Right ventricle myocardium superior (tissue), 1 donor: ENCODE data around the gene RASSF5. TPM values are rescaled to one million over a fixed set of nuclear protein-coding genes. Genes with fewer than 3 reads are reported as not detected.

Source experiments
- ATAC-seq: fragments of 200-7000 bp; cut with Tn5 transposase; one replicate; pipeline ENCODE4 v1.9.1; 2020; ENCODE audit warnings: mild to moderate bottlenecking; ENCODE audit not compliant: poor library complexity
- DNase-seq: peaks from one replicate; pipeline ENCODE4 v3.0.0-alpha.2; 2020
- intact Hi-C: fragments of 100-400 bp; cut with DNase I; formaldehyde crosslinking; loops from one replicate; pipeline ENCODE4 v1.11.2; 2022
- total RNA-seq: library from RNA; stranded (reverse); fragmentation: NEBNext Ultra II Directional; extraction: Animal tissue kit (Norgen Biotek cat#: 25700); gene quantifications from one replicate; pipeline ENCODE4 v1.2.1, GENCODE V29; 2021
- donor health status: DM: no; HTN: yes; CAD: no; lungs with severe emphysema.

Gene RASSF5
- total RNA-seq, 1 donor from 2014 or later: 3.9 TPM

DNA sequence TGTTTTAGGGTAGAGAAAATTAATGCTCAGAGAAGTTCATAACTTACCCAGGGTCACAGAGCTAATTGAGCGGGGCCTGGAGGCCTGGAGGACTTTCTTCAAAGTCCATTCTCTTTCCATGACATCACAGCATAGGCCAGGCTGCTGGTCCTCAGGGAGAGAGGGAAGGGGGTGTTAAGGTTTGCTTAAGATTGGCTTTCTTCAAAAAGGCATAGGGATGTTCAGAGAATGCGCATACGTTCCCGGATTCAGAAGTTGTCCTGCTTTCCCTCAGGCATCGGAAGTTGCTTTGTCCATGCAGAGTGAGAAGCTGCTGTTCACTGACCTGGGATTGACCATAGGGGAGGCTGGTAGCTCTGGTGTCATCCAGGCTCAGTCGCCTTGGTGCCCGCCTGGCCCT lies 25.0 kb downstream of the RASSF5 start:
- intact Hi-C loops: no loop called here
- DNase-seq (no peak), ATAC-seq (no peak)

DNA sequence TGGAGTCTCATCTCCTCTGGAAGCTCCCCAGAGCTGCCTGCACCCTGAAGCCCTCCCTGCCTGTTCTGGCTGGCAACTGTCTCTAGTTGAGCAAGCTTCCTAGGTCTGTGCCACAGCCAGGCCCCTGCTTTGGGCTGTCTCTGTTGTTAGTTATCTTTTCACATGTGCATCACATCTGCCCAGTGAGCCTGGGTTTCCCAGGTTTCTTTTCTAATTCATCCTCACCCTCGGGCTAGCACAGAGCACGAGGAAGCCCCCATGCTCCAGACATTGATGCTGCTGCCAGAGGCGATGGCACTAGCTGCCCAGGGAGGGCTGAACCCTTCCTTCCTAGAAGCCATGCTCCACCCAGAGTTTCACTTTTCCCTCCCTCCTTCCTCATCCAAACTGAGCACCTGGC lies 27.2 kb downstream of the RASSF5 start:
- ATAC-seq (no peak), DNase-seq (no peak)
- intact Hi-C loops: no loop called here

- no peak for DNase-seq
- intact Hi-C loops: no loop called here
- no peak for ATAC-seq
These were observed 28.5 kb downstream of the RASSF5 start for GRCh38 chr1:206535853-206536188.

DNA sequence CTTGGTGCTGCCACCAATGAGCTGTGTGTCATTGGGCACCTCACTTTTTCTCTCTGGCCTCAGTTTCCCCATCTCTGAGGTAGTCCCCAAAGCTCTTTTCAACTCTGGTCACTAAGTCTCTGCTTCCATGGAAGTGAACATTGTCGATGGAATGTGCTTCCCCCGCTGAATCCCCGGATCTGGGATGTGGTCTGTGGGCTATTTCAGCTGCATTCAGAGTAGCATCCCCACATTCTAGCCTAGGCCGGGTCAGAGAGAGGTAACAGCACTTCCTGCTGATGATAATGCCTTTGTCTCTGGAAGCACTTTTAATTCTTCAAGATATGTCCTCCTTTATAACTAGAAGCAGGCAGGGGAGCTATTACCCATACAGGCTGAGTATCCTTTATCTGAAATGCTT lies 29.8 kb downstream of the RASSF5 start:
- ATAC-seq (no peak), DNase-seq (no peak)
- intact Hi-C loops: no loop called here

GRCh38 chr1:206538086-206538770 lies 30.9 kb downstream of the RASSF5 start:
- intact Hi-C loops: no loop called here
- DNase-seq (no peak), ATAC-seq (no peak)

DNA sequence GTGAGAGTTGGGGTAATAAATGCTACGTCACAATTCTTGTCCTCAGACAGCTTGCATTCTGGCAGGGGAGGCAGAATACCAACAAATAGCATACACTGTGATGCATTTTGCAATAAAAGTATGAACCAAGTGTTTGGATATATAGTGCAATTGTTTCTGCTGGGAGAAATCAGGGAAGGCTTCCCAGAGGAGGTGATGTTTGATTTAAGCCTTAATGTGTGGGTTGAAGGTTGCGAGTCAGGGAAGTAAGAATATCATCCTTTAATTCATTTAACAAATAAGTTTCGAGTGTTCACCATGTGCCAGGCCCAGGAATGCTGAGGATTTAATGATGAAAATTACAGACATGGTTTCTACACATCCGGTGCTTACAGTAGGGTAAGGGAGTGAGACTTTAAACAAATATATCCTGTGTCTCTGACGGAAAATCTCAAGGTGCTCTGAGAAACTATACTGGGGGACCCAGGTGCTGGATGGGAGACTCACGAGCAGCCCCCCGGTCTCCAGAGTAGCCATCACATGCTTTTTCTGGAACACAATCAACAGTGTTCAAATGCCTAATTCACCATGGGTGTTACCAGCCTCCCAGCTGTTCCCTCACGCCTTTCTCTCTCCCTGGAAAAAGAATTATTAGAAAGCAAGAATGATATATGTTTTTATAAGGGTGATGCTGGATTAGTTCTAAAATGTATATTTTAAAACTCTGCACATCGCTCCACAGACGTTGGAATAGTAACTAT lies 31.7 kb downstream of the RASSF5 start:
- no peak for ATAC-seq
- intact Hi-C loops: no loop called here
- no peak for DNase-seq

DNA sequence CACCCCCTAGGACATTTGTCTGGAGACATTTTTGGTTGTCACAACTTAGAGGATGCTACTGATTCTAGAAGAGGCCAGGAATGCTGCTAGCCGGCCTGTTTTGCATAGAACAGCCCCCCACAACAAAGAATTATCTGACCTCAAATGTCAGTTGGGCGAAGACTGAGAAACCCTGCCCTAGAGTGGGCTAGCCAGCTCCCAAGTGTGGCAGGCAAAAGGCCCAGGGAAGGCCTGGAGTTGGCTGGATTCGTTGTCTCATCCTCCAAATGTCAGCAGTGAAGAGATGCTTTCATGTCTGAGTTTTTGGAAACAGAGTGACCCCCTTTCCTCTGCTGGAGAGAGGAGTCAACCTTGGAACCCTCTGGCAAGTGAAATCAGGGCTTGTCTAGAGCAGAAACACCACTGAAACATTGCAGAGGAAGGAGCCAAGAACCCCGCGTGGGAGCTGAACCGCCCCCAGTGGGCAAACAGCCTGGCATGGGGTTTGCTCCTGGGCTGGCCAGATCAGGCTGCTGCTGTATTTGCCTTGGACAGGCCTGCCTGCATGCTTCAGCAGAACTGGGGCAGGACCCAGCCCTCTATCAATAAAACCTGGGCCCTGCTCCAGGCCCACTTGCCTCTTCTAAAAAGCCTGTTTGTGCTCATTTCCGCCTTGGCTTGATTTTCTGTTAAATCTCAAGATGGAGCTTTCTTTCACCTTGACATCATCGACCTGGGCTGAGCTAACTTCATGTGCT lies 32.9 kb downstream of the RASSF5 start:
- DNase-seq (peak; percentile 51), ATAC-seq (peak; percentile 61)
- intact Hi-C loops: no loop called here

DNA sequence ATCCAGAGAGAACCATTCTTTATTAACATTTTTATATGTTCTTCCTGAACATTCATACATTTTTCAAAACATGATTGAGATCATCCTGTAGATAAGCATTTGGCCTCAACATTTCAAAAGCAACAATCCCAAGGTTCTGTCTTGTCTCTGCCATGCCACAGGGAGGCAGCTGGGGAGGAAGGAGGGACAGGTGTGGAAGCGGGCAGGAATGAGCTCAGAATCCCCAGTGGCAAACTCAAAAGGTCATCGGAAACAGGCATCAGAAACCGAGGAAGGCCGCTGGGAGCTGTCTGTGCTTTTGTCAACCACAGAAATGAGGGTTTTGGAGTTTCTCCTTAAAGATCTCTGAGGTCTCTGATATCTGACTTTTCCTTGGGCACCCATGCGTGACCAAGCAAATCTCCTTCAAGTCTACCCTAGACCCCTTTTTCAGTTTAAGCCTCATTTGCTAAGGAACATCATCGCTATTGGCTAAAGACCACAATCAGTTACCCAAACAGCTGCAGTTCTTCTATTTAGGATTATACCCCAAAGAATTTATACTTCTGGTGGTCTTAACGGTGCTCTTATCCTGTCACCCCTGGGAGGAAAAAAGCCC lies 34.0 kb downstream of the RASSF5 start:
- intact Hi-C loops: no loop called here
- ATAC-seq (no peak), DNase-seq (no peak)

DNA sequence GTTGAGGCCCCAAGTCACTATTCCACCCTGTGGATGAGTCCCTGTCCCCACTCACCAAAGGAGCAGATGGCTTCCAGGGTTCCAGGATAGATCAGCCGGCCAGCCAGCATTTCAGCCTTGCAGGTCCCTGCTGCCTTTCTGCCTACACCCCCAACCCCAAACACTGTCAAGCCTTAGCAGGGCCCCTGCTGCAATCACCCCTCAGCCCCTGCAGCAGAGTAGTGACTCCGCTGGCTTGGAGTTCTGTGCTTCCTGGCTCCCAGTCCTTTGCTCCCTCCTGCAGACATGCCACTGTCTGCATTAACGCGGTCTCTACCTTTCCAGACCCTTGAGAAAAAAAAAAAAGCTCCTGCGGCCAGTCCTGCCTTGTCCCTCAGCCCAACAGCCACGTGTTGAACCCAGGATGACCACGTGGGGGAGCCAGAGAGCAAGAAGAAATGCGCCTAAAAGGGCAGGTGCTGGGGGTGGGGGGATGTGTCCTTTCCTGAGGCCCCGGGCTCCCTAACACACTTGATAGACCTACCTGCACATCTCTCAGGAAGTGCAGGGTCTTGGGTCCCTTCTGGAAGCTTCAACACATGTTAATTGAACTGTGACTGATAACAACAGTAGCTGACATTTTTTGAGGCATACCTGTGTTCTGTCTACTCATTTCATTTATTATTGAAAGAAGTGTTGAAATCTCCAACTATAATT lies 37.4 kb downstream of the RASSF5 start:
- intact Hi-C loops: loop anchor here (2.0 kb wide), 2 partner anchors 38 to 54 kb away; no protein-coding TSS in a partner anchor
- peak; percentile 81 for DNase-seq
- peak; percentile 84 for ATAC-seq

DNA sequence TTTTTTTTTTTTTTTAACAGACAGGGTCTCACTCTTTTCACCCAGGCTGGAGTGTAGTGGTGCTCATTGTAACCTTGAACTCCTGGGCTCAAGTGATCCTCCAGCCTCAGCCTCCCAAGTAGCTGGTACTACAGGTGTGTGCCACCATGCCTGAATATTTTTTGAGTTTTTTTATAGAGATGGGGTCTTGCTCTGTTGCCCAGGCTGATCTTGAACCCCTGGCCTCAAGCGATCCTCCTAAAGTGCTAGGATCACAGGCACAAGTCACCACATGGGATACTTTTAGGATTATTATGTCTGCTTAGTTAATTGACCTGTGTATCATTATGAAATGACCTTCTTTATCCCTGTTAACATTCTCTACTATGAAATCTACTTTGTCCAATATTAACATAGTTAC lies 38.0 kb downstream of the RASSF5 start:
- DNase-seq: no peak
- ATAC-seq: no peak
- intact Hi-C loops: loop anchor here (2.0 kb wide), 2 partner anchors 37 to 55 kb away; no protein-coding TSS in a partner anchor

GRCh38 chr1:206547104-206547503 lies 39.8 kb downstream of the RASSF5 start:
- DNase-seq (no peak), ATAC-seq (no peak)
- intact Hi-C loops: no loop called here

- ATAC-seq: no peak
- intact Hi-C loops: no loop called here
- no peak for DNase-seq
These were observed 43.1 kb downstream of the RASSF5 start for GRCh38 chr1:206550446-206550845.

DNA sequence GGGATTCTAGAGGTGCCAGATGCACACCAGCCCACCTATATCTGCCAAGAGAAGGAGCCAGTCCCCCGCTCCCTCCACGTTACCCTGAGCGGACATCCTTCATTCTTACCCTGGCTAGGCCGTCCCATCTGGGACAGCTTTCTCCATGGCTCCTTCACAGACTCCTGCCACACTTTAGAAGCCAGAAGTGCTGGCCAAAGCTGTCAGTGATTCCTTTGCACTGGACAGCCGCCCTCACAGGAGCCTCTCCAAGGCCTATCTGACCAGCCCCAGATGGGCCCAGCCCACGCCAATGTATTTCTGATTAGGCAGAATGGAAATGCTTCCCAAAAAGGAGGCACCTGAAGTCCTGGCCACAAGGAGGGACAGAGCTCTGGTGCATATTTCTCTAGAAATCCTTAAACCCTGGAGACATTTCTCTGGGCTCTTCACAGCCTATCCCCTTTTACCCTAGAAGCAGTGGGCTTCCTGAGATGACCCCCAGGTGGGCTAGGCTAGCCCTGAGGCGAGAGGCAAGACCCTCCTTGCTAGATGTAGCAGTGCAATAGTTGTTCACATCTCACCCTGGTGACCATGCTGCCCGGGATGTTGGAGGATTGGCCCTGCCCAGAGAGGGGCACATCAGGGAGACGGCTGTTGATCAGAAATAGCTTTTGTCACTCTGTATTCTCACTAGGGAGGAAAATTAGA lies 44.1 kb downstream of the RASSF5 start:
- no peak for DNase-seq
- ATAC-seq: peak; percentile 16
- intact Hi-C loops: no loop called here

DNA sequence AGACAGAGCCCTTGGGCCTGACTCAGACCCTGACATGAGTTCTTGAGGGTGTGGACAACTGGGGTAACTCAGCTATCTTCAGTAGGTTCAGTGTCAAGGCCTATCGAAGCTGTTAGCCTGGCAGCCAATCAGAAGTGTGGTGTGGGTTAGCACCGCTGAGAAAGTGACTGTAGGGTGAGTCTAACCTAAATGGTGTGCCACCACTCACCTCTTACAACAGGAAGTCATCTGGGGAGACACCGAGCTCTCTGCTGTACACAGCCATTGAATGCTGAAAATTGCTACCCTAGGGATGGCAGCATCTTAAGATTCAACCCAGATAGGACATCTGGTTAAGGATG lies 44.6 kb downstream of the RASSF5 start:
- ATAC-seq (no peak), DNase-seq (no peak)
- intact Hi-C loops: no loop called here

DNA sequence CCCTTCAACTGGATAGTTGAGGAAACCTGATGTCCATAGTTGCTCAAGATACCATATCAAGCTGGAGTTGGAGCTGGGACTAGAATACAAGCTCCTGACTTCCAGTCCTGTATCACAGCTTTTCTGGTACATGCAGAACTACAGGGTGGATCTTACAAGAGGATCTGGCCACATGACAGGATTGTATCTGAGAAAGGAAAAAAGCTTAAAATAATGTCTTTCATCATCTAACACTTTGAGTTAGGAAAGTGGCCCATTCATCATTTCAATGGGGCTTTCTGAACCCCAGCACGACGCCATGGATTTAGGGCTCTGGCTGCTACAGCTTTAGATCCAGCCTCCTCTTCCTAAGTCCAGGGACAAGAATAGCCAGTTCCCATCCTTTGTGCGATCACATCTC lies 46.9 kb downstream of the RASSF5 start:
- ATAC-seq: no peak
- no peak for DNase-seq
- intact Hi-C loops: no loop called here

DNA sequence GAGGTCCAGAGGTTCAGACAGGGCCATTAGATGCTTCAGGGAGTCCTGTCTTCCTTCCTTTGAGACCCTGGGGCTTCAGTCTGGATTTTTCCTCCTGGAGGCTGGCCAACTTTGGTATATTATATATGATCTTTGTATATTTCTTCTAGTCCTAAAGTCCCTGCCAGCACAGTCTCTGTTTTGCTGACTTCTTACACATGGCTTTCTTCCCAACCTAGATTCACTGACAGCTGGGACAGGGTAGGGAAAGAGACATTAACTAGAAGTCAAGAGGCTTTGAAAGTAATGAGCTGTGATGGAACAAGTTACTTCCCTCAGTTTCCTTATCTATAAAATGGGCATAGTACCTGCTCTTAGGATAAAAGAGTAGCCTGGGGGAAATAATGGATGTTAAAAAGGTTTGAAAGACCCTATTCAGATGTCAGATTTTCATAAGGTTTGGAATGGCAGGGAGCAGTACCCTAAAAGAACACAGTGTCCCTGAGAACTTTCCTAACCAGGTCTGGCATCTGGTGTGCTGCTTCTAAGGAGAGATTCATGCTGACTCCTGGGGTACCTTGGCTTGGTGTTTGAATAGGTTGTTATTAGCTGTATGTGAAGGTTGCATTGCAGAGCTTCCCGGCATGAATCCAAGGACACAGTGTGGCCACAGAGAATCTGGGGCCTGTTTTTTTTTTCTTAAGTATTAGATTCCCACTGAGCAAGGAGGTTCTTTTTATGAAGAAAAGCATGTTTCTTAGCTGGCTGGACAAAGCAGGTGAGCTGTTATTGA lies 47.6 kb downstream of the RASSF5 start:
- DNase-seq (no peak), ATAC-seq (no peak)
- intact Hi-C loops: no loop called here

GRCh38 chr1:206555473-206555935 lies 48.2 kb downstream of the RASSF5 start:
- DNase-seq (peak; percentile 76), ATAC-seq (peak; percentile 59)
- intact Hi-C loops: no loop called here
